Globus pallidus (tissue), 1 donor: Measurements from ENCODE around the gene SPINDOC.
"Not testable (repeated sequence)": the region's sequence is repeated elsewhere in the genome, so short reads cannot be mapped to it uniquely, and the experiment has no call there.

ENCODE experiments used
- DNase-seq: peaks from one replicate; pipeline ENCODE4 v3.0.0-alpha.2; 2015; ENCODE audit warnings: low spot score

SPINDOC gene

GRCh38 chr11:63813035-63813562 lies at the start of gene SPINDOC:
Gene SPINDOC, plus strand, starts transcription at chr11:63813456. Its CDS starts 231 bp downstream, at chr11:63813687.
- peak; percentile 79 for DNase-seq

DNA sequence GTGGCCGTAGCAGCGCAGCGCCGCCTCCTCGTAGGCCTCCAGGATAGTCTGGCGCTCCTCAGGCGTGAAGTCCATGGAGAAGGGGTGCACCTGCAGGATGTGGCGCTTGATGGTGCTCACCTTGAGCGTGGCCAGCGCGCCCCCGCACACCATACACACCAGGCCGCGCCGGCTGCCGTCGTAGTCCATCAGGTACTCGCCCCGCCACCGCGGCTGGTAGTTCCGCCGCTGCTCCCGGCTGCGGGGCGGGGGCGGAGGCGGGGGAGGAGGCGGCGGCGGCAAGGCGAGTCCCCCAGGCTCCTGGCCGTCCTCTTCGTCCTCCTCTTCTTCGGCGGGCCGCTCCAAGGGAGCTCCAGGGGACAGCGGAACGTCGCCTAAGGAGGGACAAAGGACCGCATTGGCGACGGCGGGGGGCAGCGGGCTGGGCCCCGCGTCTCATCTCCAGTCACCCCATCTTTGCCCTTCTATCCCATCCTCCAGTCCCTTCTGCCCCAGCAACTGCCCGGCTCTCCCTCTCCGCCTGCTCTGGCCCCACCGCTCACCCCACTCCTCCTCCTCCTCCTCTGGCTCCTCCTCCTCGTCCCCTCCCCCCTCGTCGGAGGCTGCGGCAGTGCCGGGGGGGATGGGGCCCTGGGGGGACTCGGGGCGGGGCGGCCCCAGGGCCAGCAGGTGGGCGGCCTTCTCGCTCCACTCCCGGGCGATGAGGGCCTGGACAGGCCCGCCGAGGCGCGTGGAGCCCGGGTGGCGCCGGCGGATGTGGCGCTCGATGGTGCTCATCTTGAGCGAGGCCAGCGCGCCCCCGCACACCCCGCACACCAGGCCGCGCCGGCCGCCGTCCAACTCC lies 49.5 kb upstream of the SPINDOC start:
- DNase-seq: no peak

- DNase-seq: no peak
Measured at GRCh38 chr11:63764340-63764678, 48.9 kb upstream of the SPINDOC start.

- DNase-seq: no peak
Measured at GRCh38 chr11:63764679-63765647, 48.3 kb upstream of the SPINDOC start.

DNA sequence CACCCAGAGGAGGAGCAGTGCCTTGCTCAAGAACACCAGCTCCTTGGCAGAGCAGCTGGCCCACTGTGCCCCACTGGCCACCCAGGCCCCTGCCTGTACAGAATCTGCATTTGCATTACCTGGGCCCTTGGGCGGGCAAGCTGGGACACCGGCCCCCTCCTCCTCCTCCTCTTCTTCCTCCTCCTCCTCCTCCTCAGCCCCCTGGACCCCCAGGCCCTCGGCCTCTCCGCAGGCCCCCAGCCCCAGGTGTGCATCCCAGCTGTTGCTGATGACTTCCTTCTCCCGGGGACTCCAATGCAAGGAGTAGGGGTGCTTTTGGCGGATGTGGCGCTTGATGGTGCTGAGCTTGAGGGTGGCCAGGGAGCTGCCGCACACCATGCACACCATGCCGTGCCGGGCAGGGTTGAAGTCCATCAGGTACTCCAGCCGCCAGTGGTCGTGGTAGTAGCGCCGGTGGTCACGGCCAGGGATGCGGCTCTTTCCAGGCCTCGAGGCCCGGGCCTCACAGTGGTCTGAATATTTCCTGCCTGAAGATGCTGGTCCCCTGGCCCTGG lies 47.5 kb upstream of the SPINDOC start:
- no peak for DNase-seq

- no peak for DNase-seq
Measured at GRCh38 chr11:63766531-63767235, 46.6 kb upstream of the SPINDOC start.

- no peak for DNase-seq
Measured at GRCh38 chr11:63767267-63767564, 46.0 kb upstream of the SPINDOC start.

GRCh38 chr11:63767565-63768236 lies 45.6 kb upstream of the SPINDOC start:
- DNase-seq: peak; percentile 44

DNA sequence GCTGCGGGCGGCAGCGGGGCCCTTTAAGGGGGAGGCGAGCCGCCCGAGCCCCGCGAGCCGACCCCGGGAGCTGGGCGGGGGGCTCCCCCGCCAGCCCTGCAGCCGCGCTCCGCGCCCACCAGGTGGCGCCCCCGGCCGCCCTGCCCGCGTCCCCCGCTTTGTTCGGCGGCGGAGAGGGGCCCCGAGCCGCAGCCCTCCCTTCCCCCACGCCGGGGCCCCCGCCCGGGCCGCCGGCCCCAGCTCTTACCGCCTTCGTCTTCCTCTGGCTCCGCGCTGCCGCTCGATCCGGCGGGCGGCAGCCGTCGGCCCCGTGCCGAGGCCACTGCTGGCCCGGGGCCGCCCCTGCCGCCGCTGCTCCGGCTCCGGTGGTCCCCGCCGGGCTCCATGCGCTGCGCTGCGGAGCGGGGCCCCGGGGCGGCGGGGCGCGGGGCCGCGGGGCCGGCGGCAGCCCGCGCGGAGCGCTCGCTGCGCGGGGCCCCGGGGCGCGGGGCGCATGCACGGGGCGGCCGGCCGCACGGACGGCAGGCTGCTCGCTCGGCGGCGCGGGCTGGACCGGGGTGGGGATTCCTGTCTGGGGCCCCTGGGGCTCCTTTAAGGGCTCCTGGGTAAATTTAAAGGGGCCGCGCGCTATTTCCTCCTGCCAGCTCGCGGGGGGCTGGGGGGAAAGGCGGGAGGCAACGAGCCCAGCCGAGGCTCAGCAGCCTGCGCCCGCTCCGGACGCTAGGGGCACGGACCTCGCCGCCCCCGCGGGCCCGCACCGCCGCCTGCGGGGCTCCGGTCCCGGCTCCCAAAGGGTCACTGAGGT lies 44.8 kb upstream of the SPINDOC start, which contains the start of gene ZFTA:
Gene ZFTA, minus strand, starts transcription at position 539 of the 805 bp plus-strand sequence. Its CDS starts 153 bp downstream, at position 386.
- DNase-seq: peak; percentile 40

DNA sequence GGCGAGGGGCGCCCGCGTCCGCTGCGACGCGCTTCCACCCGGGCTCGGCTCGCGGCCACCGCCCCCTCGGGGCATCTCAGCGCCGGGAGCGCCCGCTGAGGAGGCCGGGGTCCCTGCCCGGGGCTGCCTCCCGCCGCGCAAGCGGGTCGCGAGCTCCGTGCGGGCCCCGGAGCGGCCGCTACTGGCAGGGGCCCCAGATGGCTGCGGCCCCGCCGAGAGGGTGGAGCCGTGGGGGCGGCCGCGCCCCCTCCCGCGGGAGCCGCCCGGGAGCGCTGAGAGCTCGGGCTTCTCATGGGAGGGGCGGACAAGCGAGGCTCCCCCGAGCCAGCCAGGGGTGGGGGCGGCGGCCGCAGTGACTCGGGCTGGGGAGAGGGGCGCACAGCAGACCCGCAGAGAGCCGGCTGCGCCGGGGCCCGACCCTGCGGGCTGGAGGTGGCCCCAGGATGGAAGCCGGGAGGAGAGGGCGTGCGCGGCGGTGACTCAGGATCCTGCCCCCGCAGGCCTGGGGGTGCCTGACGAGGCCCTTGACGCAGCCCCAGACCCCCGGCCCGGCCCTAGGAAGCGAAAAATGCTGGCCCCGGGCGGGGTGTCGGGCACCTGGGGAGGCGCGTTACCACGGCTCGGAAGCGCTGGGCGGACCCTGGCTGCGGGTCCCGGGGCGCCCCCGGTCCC lies 44.1 kb upstream of the SPINDOC start:
- DNase-seq: no peak

- no peak for DNase-seq
Measured at GRCh38 chr11:63769714-63770455, 43.4 kb upstream of the SPINDOC start.

DNA sequence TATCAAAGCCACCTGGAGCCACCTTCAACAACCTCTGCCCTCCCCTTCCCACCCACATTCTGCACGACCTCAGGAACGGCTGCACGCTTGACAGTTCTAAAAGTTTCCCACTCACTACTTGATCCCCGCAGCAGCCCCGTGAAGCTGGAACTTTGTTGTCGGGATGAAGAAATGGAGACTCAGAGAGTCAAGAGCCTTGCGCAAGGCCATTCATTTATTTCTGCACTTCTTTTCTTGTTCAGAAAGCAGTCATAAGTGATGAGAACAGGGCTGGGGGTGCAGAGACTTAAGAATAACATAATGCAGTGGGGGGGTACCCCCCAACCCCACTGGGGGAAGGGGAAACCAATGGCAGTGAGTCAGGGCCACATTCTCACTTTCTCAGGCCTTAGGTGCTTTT lies 42.5 kb upstream of the SPINDOC start:
- no peak for DNase-seq

- not testable (repeated sequence) for DNase-seq
Measured at GRCh38 chr11:63771741-63772318, 41.4 kb upstream of the SPINDOC start.

DNA sequence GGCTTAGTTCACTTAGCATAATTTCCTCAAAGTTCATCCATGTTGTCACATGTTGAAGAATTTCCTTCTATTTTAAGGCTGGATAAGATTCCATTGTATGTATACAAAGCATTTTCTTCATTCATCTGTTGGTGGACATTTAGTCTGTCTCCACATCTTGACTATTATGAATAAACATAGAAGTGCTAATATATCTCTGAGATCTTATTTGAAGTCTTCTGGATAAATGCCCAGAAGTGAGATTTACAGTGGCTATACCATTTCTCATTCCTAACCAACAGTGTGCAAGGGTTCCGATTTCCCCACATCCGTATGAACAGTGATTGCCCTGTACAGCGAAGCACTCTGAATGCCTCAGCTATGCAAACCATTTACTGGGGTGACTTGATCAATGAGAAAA lies 38.1 kb upstream of the SPINDOC start:
- no peak for DNase-seq

DNA sequence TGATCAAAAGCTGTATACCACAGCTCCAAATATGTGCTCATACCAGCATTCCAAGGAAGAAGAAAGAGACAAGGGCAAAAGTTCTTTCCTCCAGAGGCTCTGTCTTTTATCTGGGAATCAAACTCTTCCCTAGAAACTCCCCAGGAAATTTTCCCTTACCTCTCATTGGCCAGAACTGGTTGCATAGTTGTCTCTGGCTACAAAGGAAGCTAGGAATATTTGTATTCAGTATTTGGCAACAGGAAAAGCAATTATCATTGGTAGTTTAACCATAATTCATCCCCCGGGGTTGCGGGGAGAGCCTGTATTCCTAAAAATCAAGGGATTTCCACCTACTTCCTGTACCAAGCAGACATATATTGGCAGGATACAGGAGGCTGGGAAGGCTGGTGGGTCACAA lies 34.2 kb upstream of the SPINDOC start:
- DNase-seq: no peak

GRCh38 chr11:63782749-63783148 lies 30.5 kb upstream of the SPINDOC start:
- no peak for DNase-seq

GRCh38 chr11:63783925-63784592 lies 29.2 kb upstream of the SPINDOC start:
- no peak for DNase-seq

DNA sequence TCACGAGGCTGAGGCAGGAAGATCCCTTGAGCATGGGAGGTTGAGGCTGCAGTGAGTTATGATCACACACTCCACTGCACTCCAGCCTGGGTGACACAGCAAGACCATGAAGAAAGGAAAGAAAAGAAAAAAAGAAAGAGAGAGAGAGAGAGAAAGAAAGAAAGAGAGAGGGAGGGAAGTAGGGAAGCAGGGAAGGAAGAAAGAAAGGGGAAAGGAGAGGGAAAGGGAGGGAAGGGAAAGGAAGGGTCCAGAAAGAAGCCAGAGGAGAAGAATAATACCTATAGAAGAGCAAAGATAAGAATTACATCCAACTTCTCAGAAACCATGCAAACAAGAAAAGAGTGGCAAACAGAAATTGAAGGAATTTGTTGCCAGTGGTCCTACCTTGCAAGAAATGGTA lies 27.4 kb upstream of the SPINDOC start:
- DNase-seq: no peak
